Measurements from ENCODE around the gene HIF1A.

HIF1A gene

GRCh38 chr14:61681413-61681812, 13.9 kb upstream of the HIF1A start:
- peaks cover 10% of the 10 kb centered on the region; the same call in 1 of the 2 replicates for H3K27me3 ChIP-seq (ENCODE audit: low read depth, low read length)
- H3K4me1 ChIP-seq (ENCODE audit: low read length): peaks cover 33% of the 10 kb centered on the region
- no peaks in the 10 kb centered on the region for H3K36me3 ChIP-seq (replicated peaks; ENCODE audit: low read depth, low read length)
- no peak for TF ChIP-seq CTCF (IDR thresholded peaks at IDR 0.05; ENCODE audit: low read depth, low read length)
- TF ChIP-seq EZH2phosphoT487 (IDR thresholded peaks at IDR 0.05; ENCODE audit: low read depth): no peak
- no peaks in the 10 kb centered on the region for H3K9me3 ChIP-seq (ENCODE audit: insufficient read depth, low read length)
- no peaks in the 10 kb centered on the region for H3K79me2 ChIP-seq (ENCODE audit: low read length)
- no peak overlapping the region for H3K9ac ChIP-seq (ENCODE audit: low read length)
- H3K4me3 ChIP-seq (ENCODE audit: low read length): no peak overlapping the region
- 0 out of 2 replicates have a peak overlapping the region, but pooled peaks have one; percentile 3 for H3K4me2 ChIP-seq (ENCODE audit: low read length)
- H4K20me1 ChIP-seq (ENCODE audit: insufficient read depth, low read length): no peaks in the 10 kb centered on the region
- no peak overlapping the region for H3K27ac ChIP-seq (ENCODE audit: low read length)
- no peak overlapping the region for H2AFZ ChIP-seq (ENCODE audit: low read depth, low read length)

- Histone ChIP-seq H3K9ac (ENCODE audit: low read length) (no peak overlapping the region), H3K79me2 (ENCODE audit: low read length) (no peaks in the 10 kb centered on the region), H3K36me3 (replicated peaks; ENCODE audit: low read depth, low read length) (no peaks in the 10 kb centered on the region), H3K4me3 (ENCODE audit: low read length) (no peak overlapping the region), H3K9me3 (ENCODE audit: insufficient read depth, low read length) (no peaks in the 10 kb centered on the region), H3K27ac (ENCODE audit: low read length) (no peak overlapping the region), H2AFZ (ENCODE audit: low read depth, low read length) (no peak overlapping the region), H3K4me2 (ENCODE audit: low read length) (no peak overlapping the region), H3K4me1 (ENCODE audit: low read length) (peaks cover 33% of the 10 kb centered on the region), H3K27me3 (ENCODE audit: low read depth, low read length) (peaks cover 10% of the 10 kb centered on the region; the same call in 1 of the 2 replicates), H4K20me1 (ENCODE audit: insufficient read depth, low read length) (no peaks in the 10 kb centered on the region)
- no peak for TF ChIP-seq EZH2phosphoT487 (IDR thresholded peaks at IDR 0.05; ENCODE audit: low read depth)
- no peak for TF ChIP-seq CTCF (IDR thresholded peaks at IDR 0.05; ENCODE audit: low read depth, low read length)
Observed at GRCh38 chr14:61683108-61683507, 12.2 kb upstream of the HIF1A start.

- no peak overlapping the region for H3K4me2 ChIP-seq (ENCODE audit: low read length)
- no peaks in the 10 kb centered on the region for H3K27me3 ChIP-seq (ENCODE audit: low read depth, low read length)
- no peaks in the 10 kb centered on the region for H3K79me2 ChIP-seq (ENCODE audit: low read length)
- H3K9ac ChIP-seq (ENCODE audit: low read length): no peak overlapping the region
- H2AFZ ChIP-seq (ENCODE audit: low read depth, low read length): no peak overlapping the region
- no peaks in the 10 kb centered on the region for H3K36me3 ChIP-seq (replicated peaks; ENCODE audit: low read depth, low read length)
- H3K27ac ChIP-seq (ENCODE audit: low read length): no peak overlapping the region
- TF ChIP-seq EZH2phosphoT487 (IDR thresholded peaks at IDR 0.05; ENCODE audit: low read depth) (no peak), CTCF (IDR thresholded peaks at IDR 0.05; ENCODE audit: low read depth, low read length) (no peak)
- H3K4me1 ChIP-seq (ENCODE audit: low read length): peaks cover 8% of the 10 kb centered on the region
- H3K4me3 ChIP-seq (ENCODE audit: low read length): no peak overlapping the region
- peaks cover 5% of the 10 kb centered on the region; the same call in 1 of the 2 replicates for H3K9me3 ChIP-seq (ENCODE audit: insufficient read depth, low read length)
- no peaks in the 10 kb centered on the region for H4K20me1 ChIP-seq (ENCODE audit: insufficient read depth, low read length)
Observed at GRCh38 chr14:61690039-61690438, 5.3 kb upstream of the HIF1A start.

GRCh38 chr14:61690982-61691381, 4.3 kb upstream of the HIF1A start:
- H3K79me2 ChIP-seq (ENCODE audit: low read length): peaks cover 7% of the 10 kb centered on the region
- no peak overlapping the region for H3K27ac ChIP-seq (ENCODE audit: low read length)
- no peak overlapping the region for H3K4me2 ChIP-seq (ENCODE audit: low read length)
- no peak overlapping the region for H3K9ac ChIP-seq (ENCODE audit: low read length)
- no peaks in the 10 kb centered on the region for H4K20me1 ChIP-seq (ENCODE audit: insufficient read depth, low read length)
- peaks cover 5% of the 10 kb centered on the region; the same call in 1 of the 2 replicates for H3K9me3 ChIP-seq (ENCODE audit: insufficient read depth, low read length)
- H2AFZ ChIP-seq (ENCODE audit: low read depth, low read length): no peak overlapping the region
- H3K36me3 ChIP-seq (replicated peaks; ENCODE audit: low read depth, low read length): no peaks in the 10 kb centered on the region
- H3K4me3 ChIP-seq (ENCODE audit: low read length): no peak overlapping the region
- H3K27me3 ChIP-seq (ENCODE audit: low read depth, low read length): no peaks in the 10 kb centered on the region
- H3K4me1 ChIP-seq (ENCODE audit: low read length): peaks cover 8% of the 10 kb centered on the region
- TF ChIP-seq EZH2phosphoT487 (IDR thresholded peaks at IDR 0.05; ENCODE audit: low read depth): no peak
- TF ChIP-seq CTCF (IDR thresholded peaks at IDR 0.05; ENCODE audit: low read depth, low read length): no peak

Measured in OCI-LY3 (cell line).